Liver (tissue), 9 donors: Measurements from ENCODE around the gene PFKP. TPM values are rescaled to one million over a fixed set of nuclear protein-coding genes. Genes with fewer than 3 reads are reported as not detected.

Experiments used
- DNase-seq: peaks from one replicate; pipeline ENCODE4 v3.0.0-alpha.2; 2017; ENCODE audit warnings: low spot score
- H3K27ac ChIP-seq, 2 donors: one replicate each; pipeline ENCODE4 v1.7.0; 2013; ENCODE audit warnings: inconsistent platforms in 2 of 2, low read length in 2 of 2, control low read depth in 1 of 2, low read depth in 1 of 2, mild to moderate bottlenecking in 1 of 2
- H3K27me3 ChIP-seq, 4 donors: one replicate each; pipeline versions ENCODE4 v1.6.1 to v1.7.0; 2013; ENCODE audit warnings: low read length in 3 of 4, inconsistent platforms in 1 of 4, mild to moderate bottlenecking in 1 of 4, moderate library complexity in 1 of 4; ENCODE audit not compliant: control insufficient read depth in 4 of 4, insufficient read depth in 4 of 4
- H3K36me3 ChIP-seq, 4 donors: one replicate each; pipeline versions ENCODE4 v1.6.1 to v1.7.0; 2013; ENCODE audit warnings: low read length in 3 of 4, mild to moderate bottlenecking in 3 of 4, low read depth in 1 of 4, moderate library complexity in 1 of 4; ENCODE audit not compliant: control insufficient read depth in 4 of 4, insufficient read depth in 3 of 4
- H3K4me1 ChIP-seq, 4 donors: one replicate each; pipeline versions ENCODE4 v1.6.1 to v1.7.0; 2013; ENCODE audit warnings: low read length in 3 of 4, mild to moderate bottlenecking in 3 of 4, moderate library complexity in 1 of 4; ENCODE audit not compliant: control insufficient read depth in 4 of 4, insufficient read depth in 4 of 4
- H3K4me3 ChIP-seq, 3 donors: one replicate each; pipeline versions ENCODE4 v1.6.1 to v1.7.0; 2013; ENCODE audit warnings: low read length in 3 of 3, control low read depth in 1 of 3, low read depth in 1 of 3, mild to moderate bottlenecking in 1 of 3
- H3K9ac ChIP-seq, 2 donors: one replicate each; pipeline ENCODE4 v1.7.0; 2013; ENCODE audit warnings: low read length in 2 of 2, mild to moderate bottlenecking in 2 of 2, moderate library complexity in 2 of 2, control low read depth in 1 of 2, low read depth in 1 of 2
- H3K9me3 ChIP-seq, 4 donors: one replicate each; pipeline versions ENCODE4 v1.6.1 to v1.7.0; 2013; ENCODE audit warnings: low read length in 3 of 4; ENCODE audit not compliant: control insufficient read depth in 4 of 4
- EGR1 ChIP-seq, 2 donors: IDR thresholded peaks; 2 replicates each; pipeline ENCODE4 v1.6.1; 2016 to 2018; ENCODE audit warnings: antibody characterized with exemption in 2 of 2, low read depth in 2 of 2
- FOXA1 ChIP-seq: IDR thresholded peaks from 2 replicates; pipeline ENCODE4 v1.6.1; 2016; ENCODE audit warnings: antibody characterized with exemption
- FOXA2 ChIP-seq: IDR thresholded peaks from 2 replicates; pipeline ENCODE4 v1.6.1; 2016; ENCODE audit warnings: antibody characterized with exemption
- GABPA ChIP-seq, 2 donors: IDR thresholded peaks in 1 of 2; conservative IDR thresholded peaks in 1 of 2; 2 replicates each; pipeline ENCODE4 v1.6.1; 2016; ENCODE audit warnings: antibody characterized with exemption in 2 of 2, mild to moderate bottlenecking in 1 of 2, moderate library complexity in 1 of 2
- HNF4A ChIP-seq, 2 donors: conservative IDR thresholded peaks; 2 replicates each; pipeline ENCODE4 v1.6.1; 2016; ENCODE audit warnings: antibody characterized with exemption in 2 of 2, mild to moderate bottlenecking in 2 of 2
- HNF4G ChIP-seq: IDR thresholded peaks from 2 replicates; pipeline ENCODE4 v1.6.1; 2016; ENCODE audit warnings: antibody characterized with exemption
- JUND ChIP-seq, 2 donors: IDR thresholded peaks; 2 replicates each; pipeline ENCODE4 v1.6.1; 2016; ENCODE audit warnings: antibody characterized with exemption in 2 of 2
- NR2F2 ChIP-seq: IDR thresholded peaks from 2 replicates; pipeline ENCODE4 v1.6.1; 2016; ENCODE audit warnings: antibody characterized with exemption
- RAD21 ChIP-seq, 2 donors: IDR thresholded peaks; 2 replicates each; pipeline ENCODE4 v1.6.1; 2016; ENCODE audit warnings: antibody characterized with exemption in 2 of 2, mild to moderate bottlenecking in 2 of 2
- RXRA ChIP-seq, 2 donors: IDR thresholded peaks; 2 replicates each; pipeline ENCODE4 v1.6.1; 2017 to 2018; ENCODE audit warnings: antibody characterized with exemption in 2 of 2, mild to moderate bottlenecking in 1 of 2
- SP1 ChIP-seq: IDR thresholded peaks from 2 replicates; pipeline ENCODE4 v1.6.1; 2018; ENCODE audit warnings: antibody characterized with exemption, mild to moderate bottlenecking
- TAF1 ChIP-seq: conservative IDR thresholded peaks from 2 replicates; pipeline ENCODE4 v1.6.1; 2016; ENCODE audit warnings: antibody characterized with exemption, mild to moderate bottlenecking
- YY1 ChIP-seq: IDR thresholded peaks from 2 replicates; pipeline ENCODE4 v1.6.1; 2016; ENCODE audit warnings: antibody characterized with exemption, mild to moderate bottlenecking
- WGBS: extraction: QIAGEN DNeasy Blood & Tissue Kit; methylation state at CpG from one replicate; pipeline ENCODE4 v1.1.7; 2013; 5-methylcytosine and 5-hydroxymethylcytosine counted together
- polyA plus RNA-seq, 2 donors: library from polyadenylated mRNA; stranded (reverse) in 1 of 2; unstranded in 1 of 2; fragments of 200-250 nt in 1 of 2; fragments of >200 nt in 1 of 2; fragmentation: Nextera tagmentation in 1 of 2; extraction: Ambion mirVana in 1 of 2; gene quantifications; one replicate each; pipeline versions ENCODE4 v1.2.1 to v1.2.3, GENCODE V29; 2013 to 2015
- total RNA-seq, 2 donors: library from RNA; depleted of rRNA; stranded (reverse); fragments of >200 nt; gene quantifications; one replicate each; pipeline ENCODE4 v1.2.3, GENCODE V29; 2014
- TF ChIP-seq, protein P1 (sequence below): IDR thresholded peaks from 2 replicates; pipeline ENCODE4 v1.6.1; 2016; ENCODE audit warnings: antibody characterized with exemption
- TF ChIP-seq, protein P2 (sequence below): IDR thresholded peaks from 2 replicates; pipeline ENCODE4 v1.6.1; 2016; ENCODE audit warnings: antibody characterized with exemption, mild to moderate bottlenecking
- TF ChIP-seq, protein P3 (sequence below): fragments of 150-350 bp; IDR thresholded peaks from 2 replicates; pipeline ENCODE4 v1.5.1; 2017; ENCODE audit warnings: improper control_type of control experiment, low read depth, low read length; ENCODE audit not compliant: missing input control
- TF ChIP-seq, protein P4 (sequence below): IDR thresholded peaks from 2 replicates; pipeline ENCODE4 v1.6.1; 2016; ENCODE audit warnings: antibody characterized with exemption
- TF ChIP-seq, protein P5 (sequence below): IDR thresholded peaks from 2 replicates; pipeline ENCODE4 v1.6.1; 2016; ENCODE audit warnings: antibody characterized with exemption
- donor health status: healthy.
- donor health status: healthy.
- donor health status: healthy.
- donor health status: healthy.
- donor health status: healthy.

PFKP gene
- total and polyA plus RNA-seq, 4 donors = 1.1 to 5.0 (median 2.8) TPM

DNA sequence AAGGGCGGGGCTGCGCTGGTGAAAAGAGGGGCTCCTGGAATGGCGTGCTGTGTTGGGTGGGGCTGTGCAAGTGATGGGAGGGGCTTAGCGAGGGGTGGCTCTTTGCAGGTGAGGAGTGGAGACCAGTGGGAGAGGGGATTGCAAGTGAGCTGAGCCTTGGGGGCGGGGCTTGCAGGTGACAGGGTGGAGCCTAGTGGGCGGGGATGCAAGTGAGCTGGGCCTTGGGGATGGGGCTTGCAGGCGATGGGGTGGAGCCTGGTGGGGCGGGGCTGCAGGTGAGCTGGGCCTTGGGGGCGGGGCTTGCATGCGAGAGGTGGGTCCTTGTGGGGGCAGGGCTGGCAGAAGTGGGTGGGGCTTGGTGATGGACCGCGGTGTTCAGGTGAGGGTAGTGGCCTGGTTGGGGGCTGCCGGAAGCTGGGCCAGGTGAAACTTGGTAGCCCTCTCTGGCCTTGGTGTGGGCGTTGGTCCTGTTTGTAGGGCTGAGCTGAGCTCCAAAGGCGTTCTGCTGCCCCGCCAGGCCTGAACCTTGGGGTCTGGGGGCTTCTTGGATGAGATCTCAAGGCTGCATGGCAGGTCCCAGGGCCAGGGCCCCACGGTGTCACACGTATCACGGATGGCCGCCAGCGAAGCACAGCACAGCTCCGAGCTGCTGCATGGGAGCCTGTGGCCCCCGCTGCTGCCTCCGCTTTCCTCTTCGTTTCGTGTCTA is 106.0 kb downstream of the PFKP start:
- H3K9me3 ChIP-seq = no peaks in the 10 kb centered on the region
- no peak for DNase-seq
- peak overlapping the region; percentile 7 to 51 (median 39) for H3K4me3 ChIP-seq
- H3K9ac ChIP-seq = no peak overlapping the region
- no peaks in the 10 kb centered on the region for H3K27me3 ChIP-seq
- no peak for TF ChIP-seq FOXA2
- no peak for TF ChIP-seq RXRA (IDR thresholded peaks at IDR 0.05)
- no peak for TF ChIP-seq GABPA (IDR thresholded peaks at IDR 0.05 in 1 of 2, conservative IDR thresholded peaks at IDR 0.05 in 1 of 2)
- no peak for TF ChIP-seq YY1
- TF ChIP-seq SP1 = no peak
- TF ChIP-seq, protein P1, sequence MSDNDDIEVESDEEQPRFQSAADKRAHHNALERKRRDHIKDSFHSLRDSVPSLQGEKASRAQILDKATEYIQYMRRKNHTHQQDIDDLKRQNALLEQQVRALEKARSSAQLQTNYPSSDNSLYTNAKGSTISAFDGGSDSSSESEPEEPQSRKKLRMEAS = no peak
- TF ChIP-seq RAD21 (IDR thresholded peaks at IDR 0.05) = no peak
- TF ChIP-seq TAF1 = no peak
- TF ChIP-seq, protein P2, sequence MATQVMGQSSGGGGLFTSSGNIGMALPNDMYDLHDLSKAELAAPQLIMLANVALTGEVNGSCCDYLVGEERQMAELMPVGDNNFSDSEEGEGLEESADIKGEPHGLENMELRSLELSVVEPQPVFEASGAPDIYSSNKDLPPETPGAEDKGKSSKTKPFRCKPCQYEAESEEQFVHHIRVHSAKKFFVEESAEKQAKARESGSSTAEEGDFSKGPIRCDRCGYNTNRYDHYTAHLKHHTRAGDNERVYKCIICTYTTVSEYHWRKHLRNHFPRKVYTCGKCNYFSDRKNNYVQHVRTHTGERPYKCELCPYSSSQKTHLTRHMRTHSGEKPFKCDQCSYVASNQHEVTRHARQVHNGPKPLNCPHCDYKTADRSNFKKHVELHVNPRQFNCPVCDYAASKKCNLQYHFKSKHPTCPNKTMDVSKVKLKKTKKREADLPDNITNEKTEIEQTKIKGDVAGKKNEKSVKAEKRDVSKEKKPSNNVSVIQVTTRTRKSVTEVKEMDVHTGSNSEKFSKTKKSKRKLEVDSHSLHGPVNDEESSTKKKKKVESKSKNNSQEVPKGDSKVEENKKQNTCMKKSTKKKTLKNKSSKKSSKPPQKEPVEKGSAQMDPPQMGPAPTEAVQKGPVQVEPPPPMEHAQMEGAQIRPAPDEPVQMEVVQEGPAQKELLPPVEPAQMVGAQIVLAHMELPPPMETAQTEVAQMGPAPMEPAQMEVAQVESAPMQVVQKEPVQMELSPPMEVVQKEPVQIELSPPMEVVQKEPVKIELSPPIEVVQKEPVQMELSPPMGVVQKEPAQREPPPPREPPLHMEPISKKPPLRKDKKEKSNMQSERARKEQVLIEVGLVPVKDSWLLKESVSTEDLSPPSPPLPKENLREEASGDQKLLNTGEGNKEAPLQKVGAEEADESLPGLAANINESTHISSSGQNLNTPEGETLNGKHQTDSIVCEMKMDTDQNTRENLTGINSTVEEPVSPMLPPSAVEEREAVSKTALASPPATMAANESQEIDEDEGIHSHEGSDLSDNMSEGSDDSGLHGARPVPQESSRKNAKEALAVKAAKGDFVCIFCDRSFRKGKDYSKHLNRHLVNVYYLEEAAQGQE = no peak
- TF ChIP-seq, protein P3, sequence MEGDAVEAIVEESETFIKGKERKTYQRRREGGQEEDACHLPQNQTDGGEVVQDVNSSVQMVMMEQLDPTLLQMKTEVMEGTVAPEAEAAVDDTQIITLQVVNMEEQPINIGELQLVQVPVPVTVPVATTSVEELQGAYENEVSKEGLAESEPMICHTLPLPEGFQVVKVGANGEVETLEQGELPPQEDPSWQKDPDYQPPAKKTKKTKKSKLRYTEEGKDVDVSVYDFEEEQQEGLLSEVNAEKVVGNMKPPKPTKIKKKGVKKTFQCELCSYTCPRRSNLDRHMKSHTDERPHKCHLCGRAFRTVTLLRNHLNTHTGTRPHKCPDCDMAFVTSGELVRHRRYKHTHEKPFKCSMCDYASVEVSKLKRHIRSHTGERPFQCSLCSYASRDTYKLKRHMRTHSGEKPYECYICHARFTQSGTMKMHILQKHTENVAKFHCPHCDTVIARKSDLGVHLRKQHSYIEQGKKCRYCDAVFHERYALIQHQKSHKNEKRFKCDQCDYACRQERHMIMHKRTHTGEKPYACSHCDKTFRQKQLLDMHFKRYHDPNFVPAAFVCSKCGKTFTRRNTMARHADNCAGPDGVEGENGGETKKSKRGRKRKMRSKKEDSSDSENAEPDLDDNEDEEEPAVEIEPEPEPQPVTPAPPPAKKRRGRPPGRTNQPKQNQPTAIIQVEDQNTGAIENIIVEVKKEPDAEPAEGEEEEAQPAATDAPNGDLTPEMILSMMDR = no peak
- no peak for TF ChIP-seq NR2F2
- no peak for TF ChIP-seq JUND (IDR thresholded peaks at IDR 0.05)
- H3K36me3 ChIP-seq = peaks cover 3 to 7% (median 4%) of the 10 kb centered on the region in 4 donors
- H3K27ac ChIP-seq = no peak overlapping the region
- 47% methylated on average over 26 of the region's 26 CpGs for WGBS
- peaks cover 0 to 6% (median 3%) of the 10 kb centered on the region in 4 donors for H3K4me1 ChIP-seq

DNA sequence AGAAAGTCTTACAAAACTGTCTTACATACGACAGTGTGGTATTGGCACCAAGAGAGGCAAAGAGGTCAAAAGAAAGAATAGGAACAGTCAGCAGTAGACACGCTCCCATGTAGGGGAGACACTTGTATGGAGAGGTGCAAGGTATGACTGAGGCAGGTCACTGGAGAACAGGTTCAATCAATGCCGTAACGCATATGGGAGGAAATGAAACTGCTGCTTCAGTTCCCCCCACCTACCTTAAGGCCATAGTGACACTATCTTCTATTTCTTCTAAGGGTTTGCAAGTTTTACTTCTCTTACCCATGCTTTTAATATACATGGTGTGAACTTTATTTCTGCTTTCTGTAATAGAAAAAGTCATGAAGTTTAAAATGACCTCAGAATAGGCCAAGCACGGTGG is 110.7 kb downstream of the PFKP start:
- Histone ChIP-seq H3K4me3 (no peak overlapping the region), H3K9me3 (no peaks in the 10 kb centered on the region), H3K9ac (no peak overlapping the region), H3K27me3 (no peaks in the 10 kb centered on the region), H3K36me3 (no peaks in the 10 kb centered on the region), H3K27ac (no peak overlapping the region), H3K4me1 (peaks cover 0 to 2% (median 0%) of the 10 kb centered on the region in 4 donors)
- WGBS = 85% methylated on average over 5 of the region's 5 CpGs
- no peak for DNase-seq
- no peak for TF ChIP-seq HNF4A (conservative IDR thresholded peaks at IDR 0.05)
- no peak for TF ChIP-seq EGR1 (IDR thresholded peaks at IDR 0.05; ENCODE audit: low read depth in 2 of 2)
- TF ChIP-seq, protein P4, sequence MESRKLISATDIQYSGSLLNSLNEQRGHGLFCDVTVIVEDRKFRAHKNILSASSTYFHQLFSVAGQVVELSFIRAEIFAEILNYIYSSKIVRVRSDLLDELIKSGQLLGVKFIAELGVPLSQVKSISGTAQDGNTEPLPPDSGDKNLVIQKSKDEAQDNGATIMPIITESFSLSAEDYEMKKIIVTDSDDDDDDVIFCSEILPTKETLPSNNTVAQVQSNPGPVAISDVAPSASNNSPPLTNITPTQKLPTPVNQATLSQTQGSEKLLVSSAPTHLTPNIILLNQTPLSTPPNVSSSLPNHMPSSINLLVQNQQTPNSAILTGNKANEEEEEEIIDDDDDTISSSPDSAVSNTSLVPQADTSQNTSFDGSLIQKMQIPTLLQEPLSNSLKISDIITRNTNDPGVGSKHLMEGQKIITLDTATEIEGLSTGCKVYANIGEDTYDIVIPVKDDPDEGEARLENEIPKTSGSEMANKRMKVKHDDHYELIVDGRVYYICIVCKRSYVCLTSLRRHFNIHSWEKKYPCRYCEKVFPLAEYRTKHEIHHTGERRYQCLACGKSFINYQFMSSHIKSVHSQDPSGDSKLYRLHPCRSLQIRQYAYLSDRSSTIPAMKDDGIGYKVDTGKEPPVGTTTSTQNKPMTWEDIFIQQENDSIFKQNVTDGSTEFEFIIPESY = no peak
- TF ChIP-seq FOXA1 = no peak
- TF ChIP-seq, protein P3 = no peak
- no peak for TF ChIP-seq TAF1
- no peak for TF ChIP-seq RXRA (IDR thresholded peaks at IDR 0.05)
- no peak for TF ChIP-seq NR2F2
- TF ChIP-seq, protein P2 = no peak
- TF ChIP-seq JUND (IDR thresholded peaks at IDR 0.05) = no peak
- TF ChIP-seq HNF4G = no peak
- TF ChIP-seq, protein P5, sequence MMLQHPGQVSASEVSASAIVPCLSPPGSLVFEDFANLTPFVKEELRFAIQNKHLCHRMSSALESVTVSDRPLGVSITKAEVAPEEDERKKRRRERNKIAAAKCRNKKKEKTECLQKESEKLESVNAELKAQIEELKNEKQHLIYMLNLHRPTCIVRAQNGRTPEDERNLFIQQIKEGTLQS = no peak
